Stomach smooth muscle (tissue), 2 donors: ENCODE data around the gene LMCD1.

Experiments
- H3K27ac ChIP-seq: one replicate; pipeline ENCODE4 v1.7.0; 2013; ENCODE audit warnings: mild to moderate bottlenecking, low read length, inconsistent platforms
- H3K27me3 ChIP-seq, 2 donors: one replicate each; pipeline ENCODE4 v1.7.0; 2013; ENCODE audit warnings: low read length in 2 of 2; ENCODE audit not compliant: insufficient read depth in 2 of 2, control insufficient read depth in 1 of 2
- H3K36me3 ChIP-seq, 2 donors: one replicate each; pipeline ENCODE4 v1.7.0; 2013; ENCODE audit warnings: low read length in 2 of 2; ENCODE audit not compliant: control insufficient read depth in 2 of 2, insufficient read depth in 2 of 2
- H3K4me1 ChIP-seq: one replicate; pipeline ENCODE4 v1.7.0; 2013; ENCODE audit warnings: low read length; ENCODE audit not compliant: control insufficient read depth, insufficient read depth
- H3K4me3 ChIP-seq, 2 donors: one replicate each; pipeline ENCODE4 v1.7.0; 2013; ENCODE audit warnings: low read length in 2 of 2
- H3K9ac ChIP-seq, 2 donors: one replicate each; pipeline ENCODE4 v1.7.0; 2013; ENCODE audit warnings: low read length in 2 of 2, mild to moderate bottlenecking in 1 of 2
- H3K9me3 ChIP-seq, 2 donors: one replicate each; pipeline ENCODE4 v1.7.0; 2013; ENCODE audit warnings: low read length in 2 of 2; ENCODE audit not compliant: control insufficient read depth in 2 of 2
- donor health status: healthy.
- donor health status: Pancreatic carcinoma.

Gene LMCD1

DNA sequence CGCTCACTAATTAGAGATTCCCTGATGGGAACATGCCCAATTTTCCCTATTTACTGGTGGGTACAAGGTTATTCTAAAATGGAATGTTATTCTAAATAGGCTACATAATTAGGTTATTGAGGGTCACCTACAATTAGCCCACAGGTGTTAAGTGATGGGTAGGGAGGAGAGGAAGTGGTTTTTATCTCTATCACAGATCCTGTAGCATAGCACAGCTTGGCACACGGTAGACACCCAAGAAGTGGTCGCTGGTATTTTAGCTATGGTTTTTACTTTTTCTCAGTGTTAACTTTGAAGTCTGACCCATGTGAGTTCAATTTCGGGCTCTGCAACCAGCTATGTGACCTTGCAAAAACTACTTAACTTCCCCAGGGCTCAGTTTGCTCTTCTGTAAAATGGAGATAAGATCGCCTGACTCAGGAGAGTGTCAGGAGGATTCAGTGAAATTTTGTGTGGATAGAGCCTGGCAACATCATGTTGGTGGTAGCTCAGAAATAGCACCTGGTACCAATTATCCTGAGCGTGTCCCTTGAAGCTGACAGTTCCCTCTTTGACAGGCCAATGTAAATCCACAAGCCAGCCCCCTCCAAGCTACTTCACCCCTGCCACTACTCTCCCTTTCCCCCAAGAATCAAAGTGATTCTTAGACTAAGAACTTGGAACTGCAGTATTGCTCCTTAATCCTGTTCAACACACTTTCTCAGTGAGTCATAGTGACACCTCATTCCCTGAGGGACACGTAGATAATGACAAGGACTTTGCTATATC lies 8.7 kb upstream of the LMCD1 start:
- Histone ChIP-seq H3K4me3 (no peak overlapping the region), H3K36me3 (no peaks in the 10 kb centered on the region), H3K9me3 (no peaks in the 10 kb centered on the region), H3K9ac (no peak overlapping the region), H3K4me1 (no peaks in the 10 kb centered on the region), H3K27ac (no peak overlapping the region), H3K27me3 (no peaks in the 10 kb centered on the region)

DNA sequence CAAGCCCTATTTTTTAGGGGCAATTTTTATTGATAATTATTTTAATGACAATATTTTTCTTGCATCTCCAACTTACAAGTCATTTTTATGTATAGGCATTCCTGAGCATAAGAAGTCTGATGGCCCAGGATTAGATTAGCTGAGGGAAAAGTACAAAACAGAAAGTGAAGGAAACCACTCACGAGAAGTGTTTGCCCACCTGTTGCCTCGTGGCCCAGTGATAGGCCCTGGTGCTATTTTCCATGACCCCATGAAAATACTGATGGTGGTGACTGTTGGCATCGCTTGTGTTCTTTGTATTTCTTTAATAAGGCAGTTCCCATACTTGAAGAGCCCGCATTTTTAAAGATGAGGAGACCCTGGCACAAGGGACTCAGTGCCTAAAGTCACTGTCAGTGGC lies 7.9 kb upstream of the LMCD1 start:
- H3K36me3 ChIP-seq, result no peaks in the 10 kb centered on the region
- H3K27me3 ChIP-seq, result no peaks in the 10 kb centered on the region
- H3K9ac ChIP-seq, result no peak overlapping the region
- no peak overlapping the region for H3K27ac ChIP-seq
- H3K9me3 ChIP-seq, result no peaks in the 10 kb centered on the region
- no peaks in the 10 kb centered on the region for H3K4me1 ChIP-seq
- H3K4me3 ChIP-seq, result no peak overlapping the region

DNA sequence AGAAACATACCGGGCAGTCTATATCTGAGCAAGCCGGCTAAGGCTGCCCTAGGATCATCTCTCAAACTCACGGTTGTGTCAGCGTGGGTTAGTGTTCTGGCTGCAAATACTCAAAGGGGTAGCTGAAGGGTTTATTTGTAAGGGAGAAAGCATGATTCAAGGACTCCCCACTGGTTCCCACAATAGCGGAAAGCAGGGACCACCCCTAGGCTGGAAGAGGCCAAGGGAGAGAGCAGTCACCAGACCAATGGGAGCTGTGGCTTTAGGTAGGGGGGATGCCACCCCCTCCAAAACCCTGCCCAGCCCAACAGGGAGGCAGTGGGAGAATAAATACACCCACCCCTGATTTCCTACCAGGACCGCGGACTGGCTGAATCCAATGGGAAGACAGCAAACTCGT lies 7.3 kb upstream of the LMCD1 start:
- Histone ChIP-seq H3K9me3 (no peaks in the 10 kb centered on the region), H3K4me3 (no peak overlapping the region), H3K27me3 (no peaks in the 10 kb centered on the region), H3K9ac (no peak overlapping the region), H3K27ac (no peak overlapping the region), H3K4me1 (no peaks in the 10 kb centered on the region), H3K36me3 (no peaks in the 10 kb centered on the region)

DNA sequence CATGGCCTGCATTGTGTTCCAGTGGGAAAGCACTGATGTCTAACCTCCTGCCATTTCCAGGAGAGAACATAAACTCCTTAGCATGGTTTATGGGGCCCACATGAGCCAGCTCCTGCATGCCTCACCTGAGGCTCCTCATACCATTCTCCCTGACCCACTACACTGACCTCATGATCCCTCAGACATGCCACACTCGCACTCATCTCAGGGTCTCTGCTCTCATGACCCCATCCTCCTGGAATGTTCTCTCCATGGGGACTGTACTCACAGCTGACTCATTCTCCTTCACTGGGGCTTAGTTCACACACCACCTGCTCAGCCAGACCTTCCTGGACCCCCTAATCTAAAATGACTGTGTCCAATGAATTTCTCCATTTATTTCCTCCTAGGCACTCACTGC lies 4.0 kb upstream of the LMCD1 start:
- H3K27me3 ChIP-seq, result no peaks in the 10 kb centered on the region
- H3K4me1 ChIP-seq, result peaks cover 5% of the 10 kb centered on the region
- H3K4me3 ChIP-seq, result no peak overlapping the region
- H3K27ac ChIP-seq, result no peak overlapping the region
- no peak overlapping the region for H3K9ac ChIP-seq
- H3K9me3 ChIP-seq, result no peaks in the 10 kb centered on the region
- H3K36me3 ChIP-seq, result no peaks in the 10 kb centered on the region

DNA sequence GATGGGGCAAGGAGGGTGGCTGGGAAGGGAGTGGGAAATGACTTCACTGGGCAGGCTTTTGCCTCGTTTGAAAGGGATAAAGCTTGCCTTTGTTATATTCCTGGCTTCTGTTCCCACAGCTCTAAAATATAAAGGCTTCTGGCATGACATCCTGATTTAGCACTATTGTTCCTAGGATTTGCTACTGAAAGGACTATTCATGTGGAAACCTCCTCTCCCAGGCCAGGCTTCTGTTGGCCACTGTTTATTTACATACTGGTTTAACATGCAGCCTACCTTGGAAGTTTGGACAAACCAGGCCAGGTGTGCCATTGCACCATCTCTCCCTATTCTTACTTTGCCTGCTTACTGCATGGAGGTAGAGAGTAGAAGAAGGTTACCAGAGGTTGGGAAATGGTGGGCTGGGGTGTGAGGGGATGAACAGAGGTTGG lies 2.4 kb upstream of the LMCD1 start:
- peaks cover 5% of the 10 kb centered on the region for H3K4me1 ChIP-seq
- H3K27me3 ChIP-seq, result no peaks in the 10 kb centered on the region
- H3K4me3 ChIP-seq, result no peak overlapping the region
- H3K27ac ChIP-seq, result no peak overlapping the region
- H3K9me3 ChIP-seq, result no peaks in the 10 kb centered on the region
- H3K36me3 ChIP-seq, result no peaks in the 10 kb centered on the region
- no peak overlapping the region for H3K9ac ChIP-seq

DNA sequence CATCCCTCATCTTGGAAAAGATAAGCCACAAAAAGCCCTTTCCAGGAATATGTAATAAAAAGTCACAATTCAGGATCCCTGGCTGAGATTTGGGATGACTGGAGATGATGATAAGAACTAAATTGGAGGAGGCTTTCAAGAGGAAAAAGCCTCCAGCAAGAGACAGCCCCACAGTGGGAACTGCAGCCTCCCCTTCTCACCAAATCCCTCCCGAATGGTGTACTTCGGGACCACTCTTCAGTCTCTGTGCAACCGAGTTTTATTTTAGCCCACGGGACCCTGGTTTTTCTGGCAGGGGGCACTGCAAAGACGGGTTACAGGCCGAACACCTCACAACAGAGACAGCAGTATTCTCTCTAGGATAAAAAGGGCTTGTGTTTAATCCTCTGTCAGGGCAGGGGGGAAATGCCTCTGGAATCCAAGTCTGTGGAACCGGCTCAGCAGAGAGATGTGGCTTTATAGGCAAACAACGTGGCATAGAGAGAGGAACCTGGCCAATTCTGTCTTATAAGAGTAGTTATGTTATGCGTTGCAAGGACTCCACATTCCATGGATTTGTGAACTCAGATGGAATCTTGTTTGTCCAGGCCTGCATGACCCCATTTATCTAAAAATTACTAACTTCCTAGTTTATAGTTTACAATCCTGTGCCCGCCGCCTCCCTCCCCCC lies 1.2 kb upstream of the LMCD1 start:
- H3K27me3 ChIP-seq, result no peaks in the 10 kb centered on the region
- H3K9ac ChIP-seq, result peak overlapping the region; percentile 36 to 46
- H3K4me3 ChIP-seq, result peak overlapping the region; percentile 34 to 35
- no peaks in the 10 kb centered on the region for H3K9me3 ChIP-seq
- peaks cover 5% of the 10 kb centered on the region for H3K4me1 ChIP-seq
- no peaks in the 10 kb centered on the region for H3K36me3 ChIP-seq
- H3K27ac ChIP-seq, result peak overlapping the region; percentile 53

DNA sequence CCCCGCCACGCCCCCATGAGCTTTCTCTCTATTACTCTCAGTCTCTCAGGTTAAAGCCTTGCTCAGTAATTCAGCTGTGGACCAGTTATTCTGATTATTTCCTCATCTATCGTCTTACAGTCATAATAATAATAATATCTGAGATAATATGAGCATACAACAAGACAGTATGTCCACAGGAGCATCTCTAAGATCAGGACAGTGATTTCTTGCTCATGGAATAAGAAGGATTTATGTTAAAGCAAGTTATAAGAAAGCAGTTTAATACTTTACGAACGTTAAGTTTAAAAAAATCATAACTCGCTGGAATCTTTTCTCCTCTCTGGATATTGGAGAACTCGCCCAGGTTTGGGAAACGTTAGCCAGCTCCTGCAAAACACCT lies 643 bp upstream of the LMCD1 start:
- Histone ChIP-seq H3K27me3 (no peaks in the 10 kb centered on the region), H3K36me3 (no peaks in the 10 kb centered on the region), H3K4me1 (peaks cover 5% of the 10 kb centered on the region), H3K4me3 (peak overlapping the region; percentile 82 to 93), H3K27ac (peak overlapping the region; percentile 73), H3K9me3 (no peaks in the 10 kb centered on the region), H3K9ac (peak overlapping the region; percentile 73 to 79)

DNA sequence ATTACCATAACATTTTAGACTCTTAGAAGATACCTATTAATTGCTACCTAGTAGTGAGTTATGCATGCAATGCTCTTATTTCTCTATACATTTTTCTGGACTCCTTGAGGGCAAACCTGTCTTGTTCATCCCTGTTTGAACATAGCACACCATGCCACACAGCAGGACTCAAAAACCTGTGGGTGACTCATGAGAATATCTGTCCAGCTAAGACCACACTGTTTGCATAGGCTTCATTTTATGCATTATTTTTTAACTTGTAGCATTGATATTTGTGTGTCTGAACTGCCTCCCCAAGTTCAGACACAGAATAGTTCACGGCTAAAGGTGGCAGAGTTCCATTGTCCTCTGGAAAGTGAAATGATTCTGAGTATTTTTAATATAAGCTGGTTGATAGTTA lies 1.8 kb downstream of the LMCD1 start:
- Histone ChIP-seq H3K27ac (no peak overlapping the region), H3K9ac (no peak overlapping the region), H3K4me1 (peaks cover 5% of the 10 kb centered on the region), H3K27me3 (no peaks in the 10 kb centered on the region), H3K9me3 (no peaks in the 10 kb centered on the region), H3K4me3 (peak overlapping the region in 1 of 2 donors; percentile 49), H3K36me3 (no peaks in the 10 kb centered on the region)

DNA sequence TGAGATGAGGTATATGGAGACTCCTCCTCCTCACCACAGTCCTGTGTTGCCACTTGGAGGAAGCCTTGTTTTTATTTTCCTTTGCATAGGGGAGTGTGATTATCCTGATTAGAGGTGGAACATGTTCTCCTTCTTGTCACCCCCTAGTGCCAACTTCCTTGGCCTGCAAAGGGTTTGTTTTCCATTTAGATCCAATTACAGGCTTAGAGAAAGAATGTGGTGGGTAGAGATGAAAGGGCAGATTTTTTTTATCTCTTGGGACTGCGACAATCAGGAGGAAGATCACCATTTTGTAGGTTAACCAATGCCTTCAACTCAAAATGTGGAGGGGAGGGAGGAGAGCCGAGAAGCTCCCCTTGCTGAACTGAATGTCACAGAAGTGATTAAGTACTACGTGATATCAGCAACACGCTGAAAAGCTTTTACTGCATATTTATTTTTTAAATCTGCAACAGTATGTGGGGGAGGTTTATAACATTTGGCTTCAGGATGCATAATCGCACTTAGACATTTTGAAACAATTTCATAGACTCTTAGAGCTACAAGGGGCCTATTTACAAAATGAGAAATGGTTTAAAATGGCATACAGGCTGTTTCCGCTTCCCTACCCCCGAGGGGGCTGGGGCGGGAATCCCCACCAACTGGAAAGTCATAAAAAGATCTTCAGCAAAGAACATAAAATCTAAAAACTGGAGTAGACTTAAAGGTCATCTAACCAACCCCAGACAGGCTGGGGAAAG lies 2.4 kb downstream of the LMCD1 start:
- H3K4me3 ChIP-seq, result peak overlapping the region in 1 of 2 donors; percentile 49
- H3K9ac ChIP-seq, result no peak overlapping the region
- H3K4me1 ChIP-seq, result peaks cover 6% of the 10 kb centered on the region
- no peaks in the 10 kb centered on the region for H3K27me3 ChIP-seq
- H3K36me3 ChIP-seq, result no peaks in the 10 kb centered on the region
- no peak overlapping the region for H3K27ac ChIP-seq
- H3K9me3 ChIP-seq, result no peaks in the 10 kb centered on the region

DNA sequence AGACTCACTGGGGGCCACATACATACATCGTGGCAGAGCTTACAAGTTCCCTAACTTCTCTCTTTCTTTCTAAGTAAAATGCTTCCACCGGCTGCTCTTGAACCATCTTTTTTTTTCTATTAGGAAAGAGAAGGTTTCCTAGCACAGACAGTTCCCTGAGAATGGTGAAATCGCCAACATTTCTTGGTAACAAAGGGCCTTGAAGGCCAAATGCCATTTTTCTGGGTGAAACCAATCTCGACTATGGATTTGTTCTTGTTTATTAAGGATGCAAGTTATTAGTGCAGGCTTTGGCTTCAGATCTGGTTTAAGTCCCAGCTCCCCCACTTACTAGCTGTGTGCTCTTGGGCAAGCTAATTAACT lies 3.0 kb downstream of the LMCD1 start:
- H3K4me3 ChIP-seq, result no peak overlapping the region
- H3K4me1 ChIP-seq, result peaks cover 8% of the 10 kb centered on the region
- H3K36me3 ChIP-seq, result no peaks in the 10 kb centered on the region
- H3K27ac ChIP-seq, result no peak overlapping the region
- no peaks in the 10 kb centered on the region for H3K9me3 ChIP-seq
- H3K27me3 ChIP-seq, result no peaks in the 10 kb centered on the region
- no peak overlapping the region for H3K9ac ChIP-seq
